Inflammatory macrophage treated with lipopolysaccharide for 1 hour (primary cell): ENCODE measurements around the gene GPR6.

Experiments
- DNase-seq, 2 donors: peaks; one replicate each; pipeline ENCODE4 v3.0.0-alpha.2; 2020 to 2022

Gene GPR6

GRCh38 chr6:109978174-109979032, at the start of gene GPR6:
Gene GPR6 (plus strand): TSS chr6:109978311. CDS start chr6:109979113, 802 bp downstream.
- peak; percentile 61 to 83 for DNase-seq

GRCh38 chr6:109934293-109934692, 43.8 kb upstream of the GPR6 start:
- no peak for DNase-seq

GRCh38 chr6:109939654-109940053, 38.5 kb upstream of the GPR6 start:
- DNase-seq = no peak

- DNase-seq = no peak
Observed at GRCh38 chr6:109944448-109944847, 33.7 kb upstream of the GPR6 start.

- DNase-seq = no peak
Observed at GRCh38 chr6:109945091-109945490, 33.0 kb upstream of the GPR6 start.

GRCh38 chr6:109946979-109947378, 31.1 kb upstream of the GPR6 start:
- DNase-seq = no peak

- no peak for DNase-seq
Observed at GRCh38 chr6:109949281-109950065, 28.6 kb upstream of the GPR6 start.

- peak; percentile 49 to 57 for DNase-seq
Observed at GRCh38 chr6:109955491-109955890, 22.6 kb upstream of the GPR6 start.

GRCh38 chr6:109958626-109959025, 19.5 kb upstream of the GPR6 start:
- DNase-seq = peak in 1 of 2 donors; percentile 22

GRCh38 chr6:109961611-109962041, 16.5 kb upstream of the GPR6 start:
- DNase-seq = no peak

- DNase-seq = no peak
Observed at GRCh38 chr6:109962271-109962670, 15.8 kb upstream of the GPR6 start.

- DNase-seq = no peak
Observed at GRCh38 chr6:109963598-109964170, 14.4 kb upstream of the GPR6 start.

- DNase-seq = no peak
Observed at GRCh38 chr6:109964949-109965348, 13.2 kb upstream of the GPR6 start.

- no peak for DNase-seq
Observed at GRCh38 chr6:109966299-109966698, 11.8 kb upstream of the GPR6 start.

- DNase-seq = no peak
Observed at GRCh38 chr6:109977791-109978173, 329 bp upstream of the GPR6 start.

- no peak for DNase-seq
Observed at GRCh38 chr6:109979033-109979921, 1.2 kb downstream of the GPR6 start.

GRCh38 chr6:109984410-109984809, 6.3 kb downstream of the GPR6 start:
- DNase-seq = no peak

- no peak for DNase-seq
Observed at GRCh38 chr6:109987196-109987595, 9.1 kb downstream of the GPR6 start.

- no peak for DNase-seq
Observed at GRCh38 chr6:109991201-109992101, 13.3 kb downstream of the GPR6 start.

- DNase-seq = no peak
Observed at GRCh38 chr6:109998159-109998785, 20.2 kb downstream of the GPR6 start.

GRCh38 chr6:109999740-110000139, 21.6 kb downstream of the GPR6 start:
- DNase-seq = peak; percentile 3 to 24
